Dedifferentiated amniotic fluid mesenchymal stem cell (primary cell): ENCODE data around the gene KMT5B.

Experiments
- DNase-seq: peaks from one replicate; pipeline ENCODE4 v3.0.0-alpha.2; 2016; ENCODE audit errors: extremely low spot score

Gene KMT5B

GRCh38 chr11:68118706-68119448 lies 94.2 kb downstream of the KMT5B start:
- no peak for DNase-seq

- no peak for DNase-seq
These were observed 95.1 kb downstream of the KMT5B start for GRCh38 chr11:68117853-68118470.

DNA sequence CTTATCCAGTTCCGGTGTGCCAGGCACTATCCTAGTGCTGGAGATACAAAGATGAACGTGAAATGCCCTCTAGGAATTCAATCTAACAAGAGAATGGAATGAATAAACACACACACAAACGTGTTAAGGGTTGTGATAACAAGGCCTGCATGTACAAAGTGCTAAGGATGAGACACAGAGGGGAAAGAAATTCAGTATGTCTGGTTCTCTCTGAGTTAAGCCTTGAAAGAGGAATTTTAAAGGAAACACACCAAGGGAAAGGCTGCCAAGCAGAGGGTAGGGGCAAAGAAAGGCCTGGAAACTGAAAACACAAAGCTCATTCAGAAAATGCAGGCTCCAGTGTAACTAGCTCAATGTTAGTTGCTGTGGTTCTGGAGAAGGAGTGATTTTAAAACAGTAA lies 96.1 kb downstream of the KMT5B start:
- no peak for DNase-seq

DNA sequence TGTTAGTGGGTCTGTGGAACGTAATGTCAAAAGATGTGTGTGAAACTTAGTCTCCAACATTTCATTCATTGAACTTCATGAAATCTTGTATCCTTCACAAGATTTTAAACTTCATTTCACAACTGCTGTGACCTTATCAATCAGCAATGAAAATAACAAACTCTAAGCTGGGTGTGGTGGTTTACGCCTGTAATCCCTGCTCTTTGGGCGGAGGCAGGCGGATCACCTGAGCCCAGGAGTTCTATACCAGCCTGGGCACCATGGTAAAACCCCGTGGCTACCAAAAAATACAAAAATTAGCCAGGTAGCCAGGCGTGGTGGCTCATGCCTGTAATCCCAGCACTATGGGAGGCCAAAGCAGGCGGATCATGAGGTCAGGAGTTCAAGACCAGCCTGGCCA lies 97.0 kb downstream of the KMT5B start:
- DNase-seq: no peak

DNA sequence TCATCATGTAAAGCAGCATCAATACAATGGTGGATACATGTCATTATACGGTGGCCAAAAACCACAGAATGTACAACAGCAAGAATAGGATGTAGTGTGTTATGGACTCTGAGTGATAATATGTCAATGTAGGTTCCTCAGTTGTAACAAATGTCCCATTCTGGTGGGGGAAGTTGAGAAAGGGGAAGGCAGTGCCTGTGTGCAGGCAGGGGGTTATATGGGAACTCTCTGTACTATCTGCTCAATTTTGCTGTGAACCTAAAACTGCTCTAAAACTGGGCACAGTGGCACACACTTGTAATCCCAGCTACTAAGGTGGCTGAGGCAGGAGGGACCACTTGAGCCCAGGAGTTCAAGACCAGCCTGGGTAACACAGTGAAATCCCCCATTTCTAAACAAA lies 97.8 kb downstream of the KMT5B start:
- no peak for DNase-seq

DNA sequence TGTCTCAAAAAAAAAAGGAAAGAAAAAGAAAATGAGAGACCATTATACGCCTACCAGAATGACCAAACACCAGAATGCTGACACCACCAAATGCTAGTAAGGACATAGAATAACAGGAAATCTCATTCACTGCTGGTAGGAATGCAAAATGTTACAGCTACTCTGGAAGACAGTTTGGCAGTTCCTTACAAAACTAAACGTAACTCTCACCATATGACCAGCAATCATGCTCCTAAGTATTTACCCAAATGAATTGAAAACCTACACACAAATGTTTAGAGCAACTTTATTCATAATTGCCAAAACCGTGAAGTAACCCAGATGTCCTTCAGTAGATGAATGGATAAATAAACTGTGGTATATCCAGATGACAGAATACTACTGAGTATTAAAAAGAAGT lies 99.1 kb downstream of the KMT5B start:
- no peak for DNase-seq

GRCh38 chr11:68107689-68108088 lies 105.4 kb downstream of the KMT5B start:
- no peak for DNase-seq

GRCh38 chr11:68106165-68106940 lies 106.7 kb downstream of the KMT5B start:
- no peak for DNase-seq
